ENCODE data around the gene ELMO1. TPM values are rescaled to one million over a fixed set of nuclear protein-coding genes. Genes with fewer than 3 reads are reported as not detected.

The ELMO1 gene
- total RNA-seq, 1 experiment from 2014 or later, result 7.8 TPM

- Histone ChIP-seq H2BK120ac (ENCODE audit: low read depth, low read length, poor library complexity, severe bottlenecking) (no peak overlapping the region), H3K4ac (ENCODE audit: low read depth, low read length) (no peak overlapping the region), H3K23ac (ENCODE audit: insufficient read length, low read depth, low read length) (no peak overlapping the region), H3K27ac (ENCODE audit: insufficient read length, low read depth, low read length) (no peak overlapping the region), H3K79me1 (ENCODE audit: insufficient read depth, low read depth, low read length, poor library complexity, severe bottlenecking) (no peaks in the 10 kb centered on the region), H4K91ac (ENCODE audit: insufficient read length, low read depth, low read length) (no peak overlapping the region), H3K18ac (ENCODE audit: insufficient read length, low read depth, low read length) (no peak overlapping the region), H3K27me3 (ENCODE audit: insufficient read depth, low read length) (no peaks in the 10 kb centered on the region), H4K8ac (replicated peaks; ENCODE audit: insufficient read length, low read depth, low read length) (no peak overlapping the region), H3K9ac (ENCODE audit: extremely low read depth, insufficient read length, low read length) (no peak overlapping the region), H3K79me2 (ENCODE audit: insufficient read depth, low read length) (peaks cover 3% of the 10 kb centered on the region; the same call in 1 of the 2 replicates), H4K20me1 (ENCODE audit: control insufficient read depth, insufficient read depth, insufficient read length) (no peaks in the 10 kb centered on the region), H2BK12ac (ENCODE audit: insufficient read length, low read depth, low read length) (no peak overlapping the region), H4K5ac (ENCODE audit: insufficient read length, low read depth, low read length) (no peak overlapping the region), H3K4me2 (ENCODE audit: insufficient read depth, insufficient read length, low read length) (no peak overlapping the region), H2BK15ac (ENCODE audit: low read depth, low read length) (no peak overlapping the region), H3K9me3 (ENCODE audit: control insufficient read depth, low read depth, low read length) (no peaks in the 10 kb centered on the region), H3K56ac (ENCODE audit: insufficient read length, low read depth, low read length) (no peak overlapping the region), H3K4me1 (ENCODE audit: insufficient read depth, low read length) (0 out of 2 replicates have a peak, but pooled peaks cover 2% of the 10 kb centered on the region), H2BK5ac (ENCODE audit: insufficient read length, low read length) (no peak overlapping the region), H3T11ph (ENCODE audit: low read length) (no peak overlapping the region), H2BK20ac (ENCODE audit: low read depth, low read length, poor library complexity, severe bottlenecking) (no peak overlapping the region), H3K14ac (ENCODE audit: insufficient read depth, low read length) (no peak overlapping the region), H2AFZ (ENCODE audit: low read length) (no peak overlapping the region), H2AK5ac (ENCODE audit: insufficient read length, low read length) (no peak overlapping the region), H3K23me2 (ENCODE audit: insufficient read length, low read depth, low read length, poor library complexity, severe bottlenecking) (no peaks in the 10 kb centered on the region)
- H3K4me3 Mint-ChIP-seq, result no peak overlapping the region
- no peak overlapping the region; a peak in 1 of 7 replicates for H3K27ac Mint-ChIP-seq
- H3K4me1 Mint-ChIP-seq, result peaks cover 22 to 30% of the 10 kb centered on the region in 2 experiments
- H3K9me3 Mint-ChIP-seq, result no peaks in the 10 kb centered on the region
- no peaks in the 10 kb centered on the region; a peak in 1 of 7 replicates for H3K36me3 Mint-ChIP-seq (ENCODE audit: insufficient read depth in 1 of 3, low read depth in 3 of 3)
- TF ChIP-seq CTCF (conservative IDR thresholded peaks at IDR 0.05), result no peak
- DNase-seq, result no peak
- H3K27me3 Mint-ChIP-seq (ENCODE audit: low read depth), result no peaks in the 10 kb centered on the region
- no CpG with 5 or more reads among the region's 3 CpGs for WGBS (ENCODE audit: extremely low coverage, insufficient read length, low lambda C conversion rate)
These were observed 84.8 kb downstream of the ELMO1 start for GRCh38 chr7:37363536-37364491.
